CD4-positive, alpha-beta T cell treated with Interleukin-17A for 4 hours (primary cell): ENCODE results near the gene C1QTNF3.
"Not testable (repeated sequence)": the region's sequence is repeated elsewhere in the genome, so short reads cannot be mapped to it uniquely, and the experiment has no call there.

Experiments used
- DNase-seq: peaks from one replicate; pipeline ENCODE4 v3.0.0-alpha.2; 2020; ENCODE audit warnings: mixed read lengths

Gene C1QTNF3, protein sequence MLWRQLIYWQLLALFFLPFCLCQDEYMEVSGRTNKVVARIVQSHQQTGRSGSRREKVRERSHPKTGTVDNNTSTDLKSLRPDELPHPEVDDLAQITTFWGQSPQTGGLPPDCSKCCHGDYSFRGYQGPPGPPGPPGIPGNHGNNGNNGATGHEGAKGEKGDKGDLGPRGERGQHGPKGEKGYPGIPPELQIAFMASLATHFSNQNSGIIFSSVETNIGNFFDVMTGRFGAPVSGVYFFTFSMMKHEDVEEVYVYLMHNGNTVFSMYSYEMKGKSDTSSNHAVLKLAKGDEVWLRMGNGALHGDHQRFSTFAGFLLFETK

GRCh38 chr5:34043099-34043876 lies at the start of gene C1QTNF3:
C1QTNF3 (minus strand) TSS chr5:34043213; CDS start chr5:34043125, 88 bp downstream.
- no peak for DNase-seq

- not testable (repeated sequence) for DNase-seq
These were observed 48.0 kb upstream of the C1QTNF3 start for GRCh38 chr5:34091039-34091438.

GRCh38 chr5:34089802-34090201 lies 46.8 kb upstream of the C1QTNF3 start:
- DNase-seq, result not testable (repeated sequence)

DNA sequence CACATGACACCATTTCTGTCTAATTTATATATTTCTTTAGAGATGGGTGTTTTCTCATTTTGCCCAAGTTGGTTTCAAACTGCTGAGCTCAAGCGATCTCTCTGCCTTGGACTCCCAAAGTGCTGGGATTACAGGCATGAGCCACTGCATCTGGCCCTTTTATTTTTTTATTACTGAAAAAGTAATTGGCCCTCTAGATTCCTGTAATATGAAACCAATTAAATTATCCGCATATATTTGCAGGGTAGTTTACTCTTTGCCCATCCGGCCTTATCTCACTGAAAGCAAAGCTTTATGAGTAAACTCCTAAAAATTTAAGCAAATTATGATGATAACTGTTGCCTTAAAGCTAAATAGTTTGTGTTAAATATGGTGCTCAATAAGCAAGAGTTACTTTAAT lies 44.7 kb upstream of the C1QTNF3 start:
- not testable (repeated sequence) for DNase-seq

GRCh38 chr5:34083898-34084297 lies 40.9 kb upstream of the C1QTNF3 start:
- not testable (repeated sequence) for DNase-seq

- DNase-seq, result not testable (repeated sequence)
These were observed 36.5 kb upstream of the C1QTNF3 start for GRCh38 chr5:34079505-34079904.

DNA sequence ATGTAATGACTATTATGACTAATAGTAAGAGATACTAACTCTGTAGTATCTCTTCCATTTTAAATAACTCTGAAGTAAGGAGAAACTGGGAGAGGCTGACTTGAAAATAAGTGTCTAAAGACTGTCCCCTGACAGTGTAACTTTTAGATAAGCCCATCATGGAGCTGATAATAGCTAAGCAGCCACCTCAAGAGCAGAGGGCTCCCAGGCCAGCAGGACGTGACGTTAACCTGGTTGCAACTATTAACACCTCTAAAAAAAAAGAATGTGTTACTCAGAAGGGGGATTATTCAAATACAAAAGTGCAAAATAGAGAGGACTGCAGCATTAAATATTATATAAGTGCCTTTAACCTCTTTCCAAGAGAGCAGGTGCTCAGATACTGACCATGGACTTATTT lies 34.6 kb upstream of the C1QTNF3 start:
- DNase-seq, result not testable (repeated sequence)

DNA sequence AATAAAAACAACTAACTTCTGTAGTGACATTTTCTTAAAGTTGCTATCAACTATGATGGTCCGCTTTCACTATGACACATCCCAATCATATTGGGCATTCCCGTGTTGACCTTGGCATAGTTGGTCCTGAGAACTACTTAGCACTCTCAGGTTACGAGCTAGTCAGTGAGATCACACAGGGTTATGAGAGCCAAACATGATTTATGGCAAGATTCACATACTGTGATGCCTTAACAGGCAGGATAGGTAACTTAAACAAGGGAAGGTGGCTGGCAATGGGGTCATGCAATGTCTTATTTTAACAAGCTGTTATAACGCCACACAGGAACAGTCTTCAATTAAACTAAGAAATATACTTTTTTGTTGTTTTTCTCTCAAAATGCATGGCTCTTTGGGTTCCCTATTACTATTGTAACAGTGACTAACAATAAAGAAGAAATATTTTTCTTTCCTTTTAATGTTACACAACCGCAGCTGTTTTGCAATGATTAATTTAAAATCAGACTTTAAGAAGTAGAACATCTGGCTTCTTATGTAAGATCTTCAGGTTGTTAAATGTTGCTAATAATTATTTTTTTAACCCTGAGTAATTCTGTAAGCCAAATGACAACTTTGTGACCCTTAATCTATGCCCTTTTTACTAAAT lies 33.8 kb upstream of the C1QTNF3 start:
- DNase-seq, result not testable (repeated sequence)

DNA sequence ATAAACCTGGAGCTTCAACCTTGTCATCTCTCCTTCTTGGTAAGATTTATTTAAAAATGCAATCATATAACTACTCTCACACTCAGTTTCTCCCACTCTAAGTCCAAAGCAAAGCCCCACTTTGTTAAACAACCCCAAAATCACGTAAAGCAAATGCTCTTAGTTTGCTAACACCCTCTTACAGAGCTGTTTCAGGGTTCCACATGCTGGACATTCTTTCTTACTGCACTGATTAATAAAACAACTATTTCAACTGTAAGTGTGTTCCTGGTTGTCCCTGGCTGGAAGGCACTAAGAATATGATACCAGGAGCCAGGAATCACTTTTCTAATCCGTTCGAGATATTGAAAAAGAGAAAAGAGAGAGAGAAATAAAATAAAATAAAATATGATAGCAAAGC lies 31.5 kb upstream of the C1QTNF3 start:
- DNase-seq, result not testable (repeated sequence)

DNA sequence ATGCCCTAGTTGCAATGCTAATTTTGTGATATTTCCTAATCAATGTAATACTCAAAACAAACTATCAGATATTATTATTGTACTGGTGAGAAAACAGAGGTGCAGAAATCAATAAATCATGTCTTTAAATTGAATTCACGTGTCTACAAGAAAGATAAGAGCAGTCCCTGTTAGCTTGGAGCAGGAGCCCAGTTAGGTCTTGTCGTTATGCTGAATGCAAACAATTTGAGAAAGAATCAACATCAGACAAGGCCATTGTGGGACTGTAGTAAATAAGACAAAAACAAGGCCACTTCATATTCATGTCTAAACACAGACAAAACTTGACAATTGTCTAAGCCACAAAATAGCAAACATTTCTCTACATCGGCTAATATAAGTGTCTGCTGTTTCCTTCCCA lies 31.1 kb upstream of the C1QTNF3 start:
- DNase-seq, result not testable (repeated sequence)

- not testable (repeated sequence) for DNase-seq
These were observed 27.6 kb upstream of the C1QTNF3 start for GRCh38 chr5:34070626-34071025.

GRCh38 chr5:34064656-34065055 lies 21.6 kb upstream of the C1QTNF3 start:
- no peak for DNase-seq

DNA sequence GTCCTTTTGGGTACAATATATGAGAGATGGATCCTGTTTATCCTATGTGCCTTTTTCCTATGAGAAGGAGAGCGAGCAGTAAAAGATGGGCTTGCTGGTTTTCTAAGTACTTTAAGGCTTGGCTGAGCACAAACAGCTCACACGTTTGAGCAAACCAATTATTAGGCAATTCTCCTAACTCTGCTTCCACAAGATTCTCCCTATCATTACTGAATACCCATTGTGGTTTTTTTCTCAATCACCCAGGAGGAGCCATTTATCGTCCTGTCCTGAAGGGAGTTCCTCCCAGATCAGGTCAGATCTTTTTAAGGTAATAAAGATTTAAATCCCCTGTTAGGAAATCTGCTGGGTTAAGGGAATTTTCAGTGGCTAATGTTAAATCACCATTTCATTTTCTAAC lies 19.4 kb upstream of the C1QTNF3 start:
- no peak for DNase-seq

DNA sequence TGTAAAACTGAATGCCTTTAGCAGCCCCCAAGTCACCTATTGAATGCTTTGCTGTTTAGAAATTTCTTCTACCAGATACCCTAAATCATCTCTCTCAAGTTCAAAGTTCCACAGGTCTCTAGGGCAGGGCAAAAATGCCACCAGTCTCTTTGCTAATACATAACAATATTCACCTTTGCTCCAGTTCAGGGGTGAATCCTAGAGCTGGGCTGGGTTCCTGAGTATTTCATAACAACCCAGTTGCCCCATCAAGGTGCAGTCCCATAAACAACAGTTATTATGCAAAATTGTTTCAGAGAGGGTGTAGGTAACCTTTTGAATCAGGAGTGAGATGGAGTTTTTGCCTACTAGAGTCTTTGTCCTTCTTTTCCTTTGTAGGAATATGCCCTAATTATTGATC lies 19.0 kb upstream of the C1QTNF3 start:
- no peak for DNase-seq

GRCh38 chr5:34059977-34060376 lies 17.0 kb upstream of the C1QTNF3 start:
- no peak for DNase-seq

DNA sequence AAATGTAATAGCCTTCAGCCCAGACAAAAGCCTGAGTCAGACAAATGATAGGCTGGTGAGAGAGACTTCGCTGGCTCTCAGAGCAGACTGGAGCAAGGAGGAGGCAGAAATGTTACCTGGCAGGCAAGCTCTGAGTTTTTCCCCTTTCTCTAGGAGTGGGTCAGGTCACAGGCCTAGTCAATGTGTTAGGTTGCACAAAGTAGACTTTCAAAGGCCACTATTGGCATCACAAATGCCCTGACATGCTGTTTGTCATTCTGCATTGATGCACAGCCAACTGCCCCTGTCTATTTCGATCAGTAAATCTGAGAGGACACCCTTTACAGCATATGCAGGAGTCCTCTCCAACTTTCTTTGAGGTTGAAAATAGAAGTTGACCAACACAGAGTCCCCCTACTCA lies 15.5 kb upstream of the C1QTNF3 start:
- no peak for DNase-seq

DNA sequence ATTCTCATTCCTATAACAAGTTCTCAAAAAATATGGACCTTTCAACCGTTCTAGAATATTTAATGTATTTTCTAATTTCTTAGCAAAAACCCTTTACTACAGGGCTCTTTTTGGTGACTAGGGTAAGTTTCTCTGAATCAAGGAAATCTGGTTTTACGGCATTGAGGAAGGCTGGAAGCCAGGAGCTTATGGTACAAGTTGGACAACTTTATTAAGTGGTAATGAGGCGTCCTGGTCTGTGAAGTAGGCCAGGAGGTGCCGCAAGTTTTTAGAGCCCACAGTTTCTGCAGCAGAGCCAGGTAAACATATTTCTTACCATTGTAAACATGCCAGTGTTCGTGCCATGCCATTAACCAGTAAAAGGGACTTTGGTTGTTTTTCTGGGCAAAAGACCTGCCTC lies 14.6 kb upstream of the C1QTNF3 start:
- no peak for DNase-seq

DNA sequence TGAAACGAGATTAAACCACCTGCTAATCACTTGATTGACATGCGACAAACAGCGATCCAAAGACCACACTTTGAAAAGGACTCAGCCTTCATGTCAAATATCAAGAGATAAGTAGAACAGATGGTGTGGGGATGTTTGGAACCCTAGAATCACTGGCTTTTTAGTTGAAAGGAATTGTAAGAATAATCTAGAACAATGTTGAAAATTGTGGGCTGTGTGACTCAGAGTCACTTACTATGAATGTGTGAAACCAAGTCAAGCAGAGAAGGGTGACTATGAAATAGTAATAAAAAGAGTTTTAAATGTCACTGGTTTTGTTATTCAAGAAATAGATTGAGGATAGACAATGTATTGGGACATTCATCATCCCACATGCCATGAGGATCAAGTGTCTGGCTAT lies 14.1 kb upstream of the C1QTNF3 start:
- no peak for DNase-seq

DNA sequence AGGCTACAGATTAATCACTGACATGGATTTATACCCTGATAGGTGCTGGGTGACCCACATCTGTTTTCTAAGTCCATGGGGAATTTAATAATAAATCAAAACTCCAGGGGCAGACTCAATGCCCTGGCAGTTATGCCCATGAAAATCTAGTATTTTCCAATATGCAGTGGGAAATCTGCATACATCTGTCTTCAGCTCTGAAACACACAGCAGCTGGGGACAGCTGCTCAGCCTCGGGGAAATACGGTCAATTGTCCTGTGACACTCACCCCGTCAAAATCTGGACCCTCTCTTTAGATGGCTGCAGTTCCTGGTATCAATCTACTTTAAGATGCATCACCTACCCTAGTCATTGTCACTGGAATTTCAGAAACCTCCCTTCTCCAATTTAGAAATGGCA lies 12.7 kb upstream of the C1QTNF3 start:
- DNase-seq, result no peak

DNA sequence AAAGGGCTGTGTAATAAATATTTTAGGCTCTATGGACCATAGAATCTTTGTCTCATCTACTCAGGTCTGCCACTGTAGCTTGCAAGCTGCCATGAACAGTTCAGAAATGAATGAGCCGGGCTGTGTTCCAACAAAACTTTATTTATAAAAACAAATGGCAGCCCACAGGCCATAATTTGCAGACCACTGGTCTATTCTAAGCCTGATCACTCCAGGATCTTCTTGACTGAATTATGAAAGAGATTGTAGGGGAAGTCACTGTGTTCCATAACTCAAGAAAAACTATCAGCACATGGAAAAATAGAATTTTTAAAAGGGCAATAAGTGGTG lies 11.4 kb upstream of the C1QTNF3 start:
- no peak for DNase-seq

DNA sequence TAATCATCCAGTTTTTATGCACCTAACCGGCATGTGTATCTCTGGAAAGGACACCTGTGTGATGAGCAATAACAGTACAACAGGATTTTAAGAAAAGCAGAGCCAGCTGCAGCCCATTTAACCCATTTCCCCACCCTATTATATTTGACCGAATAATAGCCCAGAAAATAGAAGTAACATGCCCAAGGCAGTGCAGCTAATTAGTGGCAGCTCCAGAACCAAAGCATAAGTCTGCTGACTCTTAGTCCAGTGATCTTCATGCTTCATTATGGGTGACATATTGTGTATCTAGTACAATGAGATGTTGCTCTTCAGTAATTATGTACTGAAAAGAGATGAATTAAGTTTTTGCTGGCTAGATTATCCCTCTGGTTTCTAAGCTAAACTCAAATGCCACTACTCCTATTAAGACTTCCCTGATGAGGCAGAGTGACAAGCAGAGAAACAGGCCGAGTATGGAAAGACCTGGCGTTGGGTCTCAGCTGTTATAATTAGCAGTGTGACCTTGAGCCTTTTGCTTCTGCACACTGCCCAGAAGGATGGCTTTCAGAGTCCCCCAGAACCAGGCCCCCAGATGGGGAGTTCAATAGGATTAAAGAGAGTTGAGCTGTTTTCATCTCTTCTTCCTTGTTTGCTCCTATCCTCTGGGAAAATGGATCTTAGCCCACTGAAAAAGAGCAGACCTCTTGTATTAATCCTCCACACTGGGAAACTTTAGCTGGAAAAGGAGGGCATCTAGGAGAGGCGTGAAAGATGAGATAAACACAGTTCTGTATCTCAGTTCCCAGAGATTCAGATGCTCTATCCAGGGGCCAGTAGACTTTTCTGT lies 10.8 kb upstream of the C1QTNF3 start:
- DNase-seq, result no peak

GRCh38 chr5:34053133-34053532 lies 10.1 kb upstream of the C1QTNF3 start:
- DNase-seq, result no peak

DNA sequence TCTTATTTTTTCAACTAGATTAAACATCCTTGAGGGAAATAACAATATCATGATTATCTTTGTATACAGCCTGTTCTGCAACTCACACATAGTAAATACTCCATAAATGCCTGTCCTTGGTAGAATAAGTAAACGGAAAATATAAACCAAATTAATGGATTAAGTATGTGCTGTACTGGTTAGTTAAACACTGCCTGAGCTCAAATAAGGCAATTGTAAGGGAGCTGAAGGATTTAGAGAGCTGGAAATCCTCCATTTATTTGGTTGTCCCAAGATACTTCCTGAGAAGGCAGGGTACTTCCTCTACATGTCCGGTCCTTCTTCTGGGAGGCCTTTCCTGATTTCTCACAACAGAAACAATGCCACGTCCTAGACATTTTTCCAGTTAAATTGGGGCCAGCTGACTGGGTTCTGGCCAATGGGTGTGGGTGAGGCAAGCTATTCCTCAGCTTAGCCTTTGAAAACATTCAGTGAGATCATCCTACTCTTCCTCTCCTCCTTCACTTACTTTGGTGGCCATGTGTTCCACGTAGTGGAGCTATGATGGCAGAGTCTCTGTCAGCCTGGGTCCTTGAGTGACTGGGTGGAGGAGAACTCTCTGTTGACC lies 8.5 kb upstream of the C1QTNF3 start:
- DNase-seq, result no peak
